Hematopoietic multipotent progenitor cell treated with erythropoietin and hydrocortisone succinate and interleukin-3 and kit ligand, for 17 days (in vitro differentiated cells): ENCODE data around the gene NME4.

Source experiments
- DNase-seq: peaks from one replicate; pipeline ENCODE4 v3.0.0-alpha.2; 2015; ENCODE audit warnings: low spot score

Gene NME4

GRCh38 chr16:363766-364490 lies 33.1 kb upstream of the NME4 start:
- no peak for DNase-seq

GRCh38 chr16:364595-365491 lies 32.2 kb upstream of the NME4 start:
- peak; percentile 28 for DNase-seq

- DNase-seq: no peak
Measured at GRCh38 chr16:366476-366875, 30.5 kb upstream of the NME4 start.

GRCh38 chr16:367333-367903 lies 29.6 kb upstream of the NME4 start:
- no peak for DNase-seq

GRCh38 chr16:368388-369158 lies 28.4 kb upstream of the NME4 start:
- DNase-seq: no peak

GRCh38 chr16:369275-369865 lies 27.6 kb upstream of the NME4 start:
- no peak for DNase-seq

- no peak for DNase-seq
Measured at GRCh38 chr16:369866-370436, 27.0 kb upstream of the NME4 start.

- peak; percentile 91 for DNase-seq
Measured at GRCh38 chr16:370443-370842, 26.6 kb upstream of the NME4 start, which contains the start of gene MRPL28. MRPL28 (minus strand) TSS chr16:370538; CDS start chr16:370218, 320 bp downstream.

GRCh38 chr16:370979-371514 lies 26.0 kb upstream of the NME4 start:
- no peak for DNase-seq

- DNase-seq: no peak
Measured at GRCh38 chr16:371515-372301, 25.3 kb upstream of the NME4 start.

GRCh38 chr16:372302-372983 lies 24.6 kb upstream of the NME4 start:
- no peak for DNase-seq

- no peak for DNase-seq
Measured at GRCh38 chr16:373020-373598, 23.9 kb upstream of the NME4 start.

- DNase-seq: no peak
Measured at GRCh38 chr16:373848-374615, 23.0 kb upstream of the NME4 start.

GRCh38 chr16:374616-374926 lies 22.4 kb upstream of the NME4 start:
- DNase-seq: no peak

- no peak for DNase-seq
Measured at GRCh38 chr16:375212-375611, 21.8 kb upstream of the NME4 start.

- no peak for DNase-seq
Measured at GRCh38 chr16:375927-376816, 20.8 kb upstream of the NME4 start.

- no peak for DNase-seq
Measured at GRCh38 chr16:376817-377418, 20.1 kb upstream of the NME4 start.
